ENCODE measurements around the gene KASH5.

The KASH5 gene

GRCh38 chr19:49382639-49383038 is 5.4 kb upstream of the KASH5 start:
- Histone ChIP-seq H3K27me3 (ENCODE audit: control insufficient read depth in 1 of 2, insufficient read depth in 2 of 2, low read length in 2 of 2) (peaks cover 0 to 2% of the 10 kb centered on the region in 2 donors), H3K36me3 (ENCODE audit: control insufficient read depth in 2 of 2, insufficient read depth in 2 of 2, low read length in 2 of 2) (no peaks in the 10 kb centered on the region), H3K9me3 (ENCODE audit: control insufficient read depth in 2 of 2, low read length in 2 of 2) (peaks cover 3 to 5% of the 10 kb centered on the region in 2 donors), H3K4me1 (ENCODE audit: control insufficient read depth, insufficient read depth, low read length) (no peaks in the 10 kb centered on the region), H3K4me3 (ENCODE audit: low read length in 2 of 2) (no peak overlapping the region), H3K9ac (ENCODE audit: low read length in 2 of 2) (no peak overlapping the region), H3K27ac (ENCODE audit: low read length) (no peak overlapping the region)

DNA sequence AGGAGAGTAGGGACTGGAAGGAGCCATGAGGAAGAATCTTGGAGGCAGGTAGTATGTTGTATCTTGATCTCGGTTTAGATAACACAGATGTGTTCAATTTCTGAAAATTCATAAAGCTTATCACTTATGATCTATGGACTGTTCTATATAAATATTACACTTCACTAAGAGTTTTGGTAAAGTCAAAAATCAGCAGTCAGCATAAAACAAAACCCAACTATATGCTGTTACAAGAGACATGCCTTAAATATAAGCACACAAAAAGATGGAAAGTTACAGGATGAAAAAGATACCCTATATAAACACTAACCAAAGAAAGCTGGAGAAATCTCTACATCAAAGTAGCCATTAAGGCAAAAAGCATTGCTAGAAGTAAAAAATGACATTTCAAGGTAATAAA is 4.5 kb upstream of the KASH5 start:
- Histone ChIP-seq H3K4me1 (ENCODE audit: control insufficient read depth, insufficient read depth, low read length) (no peaks in the 10 kb centered on the region), H3K9me3 (ENCODE audit: control insufficient read depth in 2 of 2, low read length in 2 of 2) (peaks cover 3 to 5% of the 10 kb centered on the region in 2 donors), H3K9ac (ENCODE audit: low read length in 2 of 2) (no peak overlapping the region), H3K27ac (ENCODE audit: low read length) (no peak overlapping the region), H3K4me3 (ENCODE audit: low read length in 2 of 2) (no peak overlapping the region), H3K36me3 (ENCODE audit: control insufficient read depth in 2 of 2, insufficient read depth in 2 of 2, low read length in 2 of 2) (no peaks in the 10 kb centered on the region), H3K27me3 (ENCODE audit: control insufficient read depth in 1 of 2, insufficient read depth in 2 of 2, low read length in 2 of 2) (peaks cover 0 to 2% of the 10 kb centered on the region in 2 donors)

- H3K36me3 ChIP-seq (ENCODE audit: control insufficient read depth in 2 of 2, insufficient read depth in 2 of 2, low read length in 2 of 2), result no peaks in the 10 kb centered on the region
- no peak overlapping the region for H3K27ac ChIP-seq (ENCODE audit: low read length)
- H3K27me3 ChIP-seq (ENCODE audit: control insufficient read depth in 1 of 2, insufficient read depth in 2 of 2, low read length in 2 of 2), result peaks cover 10 to 13% of the 10 kb centered on the region in 2 donors
- H3K4me1 ChIP-seq (ENCODE audit: control insufficient read depth, insufficient read depth, low read length), result no peaks in the 10 kb centered on the region
- H3K9me3 ChIP-seq (ENCODE audit: control insufficient read depth in 2 of 2, low read length in 2 of 2), result no peaks in the 10 kb centered on the region
- no peak overlapping the region for H3K9ac ChIP-seq (ENCODE audit: low read length in 2 of 2)
- H3K4me3 ChIP-seq (ENCODE audit: low read length in 2 of 2), result no peak overlapping the region
Observed at GRCh38 chr19:49389406-49389805, 1.4 kb downstream of the KASH5 start.

GRCh38 chr19:49390131-49390928 is 2.3 kb downstream of the KASH5 start:
- Histone ChIP-seq H3K27me3 (ENCODE audit: control insufficient read depth in 1 of 2, insufficient read depth in 2 of 2, low read length in 2 of 2) (peaks cover 16 to 17% of the 10 kb centered on the region in 2 donors), H3K9me3 (ENCODE audit: control insufficient read depth in 2 of 2, low read length in 2 of 2) (no peaks in the 10 kb centered on the region), H3K9ac (ENCODE audit: low read length in 2 of 2) (no peak overlapping the region), H3K4me3 (ENCODE audit: low read length in 2 of 2) (no peak overlapping the region), H3K36me3 (ENCODE audit: control insufficient read depth in 2 of 2, insufficient read depth in 2 of 2, low read length in 2 of 2) (no peaks in the 10 kb centered on the region), H3K27ac (ENCODE audit: low read length) (no peak overlapping the region), H3K4me1 (ENCODE audit: control insufficient read depth, insufficient read depth, low read length) (no peaks in the 10 kb centered on the region)

DNA sequence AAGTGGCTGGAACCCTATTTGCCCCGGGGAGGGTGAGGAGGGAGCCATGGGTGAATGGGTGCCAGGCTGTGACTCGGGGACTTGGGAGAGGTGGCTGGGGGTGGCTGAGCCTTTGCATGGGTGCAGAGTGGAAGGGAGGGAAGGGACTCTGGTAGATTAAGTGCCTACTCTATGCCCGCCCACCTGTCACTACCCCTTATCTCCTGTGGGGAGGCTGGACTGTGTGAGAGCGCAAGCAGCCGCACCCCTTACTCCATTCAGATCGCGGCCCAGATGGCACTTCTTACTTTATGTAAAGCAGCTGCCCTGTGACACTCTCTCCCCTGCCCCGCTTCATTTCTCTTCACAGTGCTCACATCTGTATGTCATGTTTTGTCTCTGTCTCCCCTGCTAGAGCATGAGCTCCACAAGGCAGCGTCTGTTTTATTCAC is 2.9 kb downstream of the KASH5 start:
- Histone ChIP-seq H3K9me3 (ENCODE audit: control insufficient read depth in 2 of 2, low read length in 2 of 2) (no peaks in the 10 kb centered on the region), H3K4me3 (ENCODE audit: low read length in 2 of 2) (no peak overlapping the region), H3K27ac (ENCODE audit: low read length) (no peak overlapping the region), H3K36me3 (ENCODE audit: control insufficient read depth in 2 of 2, insufficient read depth in 2 of 2, low read length in 2 of 2) (no peaks in the 10 kb centered on the region), H3K27me3 (ENCODE audit: control insufficient read depth in 1 of 2, insufficient read depth in 2 of 2, low read length in 2 of 2) (peaks cover 16 to 17% of the 10 kb centered on the region in 2 donors), H3K4me1 (ENCODE audit: control insufficient read depth, insufficient read depth, low read length) (no peaks in the 10 kb centered on the region), H3K9ac (ENCODE audit: low read length in 2 of 2) (no peak overlapping the region)

DNA sequence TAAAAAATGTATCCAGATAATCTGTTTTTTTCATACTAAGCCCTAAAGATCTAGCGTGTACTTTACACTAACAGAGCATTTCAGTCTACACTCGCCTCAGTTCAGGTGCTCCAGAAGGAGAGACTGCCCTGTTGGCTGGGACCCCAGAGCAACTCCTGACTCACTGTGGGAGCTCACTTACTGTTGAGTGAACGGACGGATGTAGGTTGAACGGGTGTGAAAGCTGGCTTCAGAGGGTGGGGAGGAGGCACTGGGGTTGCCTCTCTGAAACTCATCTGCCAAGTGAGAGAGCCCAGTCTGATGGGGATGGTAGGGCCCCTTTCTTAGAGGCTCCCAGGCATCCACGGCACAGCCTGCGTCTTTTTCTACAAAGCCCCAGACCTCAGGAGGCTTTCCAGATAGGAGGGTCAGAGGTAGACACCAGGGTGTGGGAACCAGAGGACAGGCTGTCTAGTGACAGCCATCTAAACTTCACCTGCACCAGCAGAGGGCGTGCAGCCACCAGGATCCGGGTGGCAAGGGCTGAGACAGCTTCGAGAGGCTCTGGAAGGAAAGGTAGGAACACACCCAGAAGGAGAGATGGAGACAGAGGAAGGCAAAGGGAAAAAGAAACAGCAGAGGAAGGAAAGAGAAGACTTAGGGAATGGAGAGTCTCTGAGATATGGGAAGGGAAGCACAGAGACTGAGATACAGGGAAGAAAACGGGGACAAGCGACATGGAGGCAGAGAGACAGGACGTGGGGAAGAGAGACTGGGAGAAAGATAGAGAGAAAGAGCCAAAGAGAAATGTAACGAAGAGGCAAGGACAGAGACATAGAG is 3.7 kb downstream of the KASH5 start:
- H3K36me3 ChIP-seq (ENCODE audit: control insufficient read depth in 2 of 2, insufficient read depth in 2 of 2, low read length in 2 of 2), result no peaks in the 10 kb centered on the region
- no peak overlapping the region for H3K9ac ChIP-seq (ENCODE audit: low read length in 2 of 2)
- H3K27me3 ChIP-seq (ENCODE audit: control insufficient read depth in 1 of 2, insufficient read depth in 2 of 2, low read length in 2 of 2), result peaks cover 16 to 21% of the 10 kb centered on the region in 2 donors
- no peak overlapping the region for H3K4me3 ChIP-seq (ENCODE audit: low read length in 2 of 2)
- H3K27ac ChIP-seq (ENCODE audit: low read length), result no peak overlapping the region
- H3K4me1 ChIP-seq (ENCODE audit: control insufficient read depth, insufficient read depth, low read length), result no peaks in the 10 kb centered on the region
- no peaks in the 10 kb centered on the region for H3K9me3 ChIP-seq (ENCODE audit: control insufficient read depth in 2 of 2, low read length in 2 of 2)

GRCh38 chr19:49393881-49394280 is 5.8 kb downstream of the KASH5 start:
- H3K9me3 ChIP-seq (ENCODE audit: control insufficient read depth in 2 of 2, low read length in 2 of 2), result no peaks in the 10 kb centered on the region

GRCh38 chr19:49395581-49396407 is 7.7 kb downstream of the KASH5 start:
- Histone ChIP-seq H3K4me3 (ENCODE audit: low read length in 2 of 2) (no peak overlapping the region), H3K36me3 (ENCODE audit: control insufficient read depth in 2 of 2, insufficient read depth in 2 of 2, low read length in 2 of 2) (no peaks in the 10 kb centered on the region), H3K9me3 (ENCODE audit: control insufficient read depth in 2 of 2, low read length in 2 of 2) (no peaks in the 10 kb centered on the region), H3K27ac (ENCODE audit: low read length) (no peak overlapping the region), H3K9ac (ENCODE audit: low read length in 2 of 2) (no peak overlapping the region), H3K27me3 (ENCODE audit: control insufficient read depth in 1 of 2, insufficient read depth in 2 of 2, low read length in 2 of 2) (peaks cover 14 to 22% of the 10 kb centered on the region in 2 donors), H3K4me1 (ENCODE audit: control insufficient read depth, insufficient read depth, low read length) (no peaks in the 10 kb centered on the region)

More at GRCh38 chr19:49393881-49394280, 5.8 kb downstream of the KASH5 start:
- no peaks in the 10 kb centered on the region for H3K36me3 ChIP-seq (ENCODE audit: control insufficient read depth in 2 of 2, insufficient read depth in 2 of 2, low read length in 2 of 2)
- H3K27ac ChIP-seq (ENCODE audit: low read length), result no peak overlapping the region
- H3K27me3 ChIP-seq (ENCODE audit: control insufficient read depth in 1 of 2, insufficient read depth in 2 of 2, low read length in 2 of 2), result peaks cover 16 to 24% of the 10 kb centered on the region in 2 donors
- H3K4me3 ChIP-seq (ENCODE audit: low read length in 2 of 2), result no peak overlapping the region
- H3K4me1 ChIP-seq (ENCODE audit: control insufficient read depth, insufficient read depth, low read length), result no peaks in the 10 kb centered on the region
- no peak overlapping the region for H3K9ac ChIP-seq (ENCODE audit: low read length in 2 of 2)

- Histone ChIP-seq H3K36me3 (ENCODE audit: control insufficient read depth in 2 of 2, insufficient read depth in 2 of 2, low read length in 2 of 2) (no peaks in the 10 kb centered on the region), H3K9ac (ENCODE audit: low read length in 2 of 2) (no peak overlapping the region), H3K4me1 (ENCODE audit: control insufficient read depth, insufficient read depth, low read length) (no peaks in the 10 kb centered on the region), H3K27ac (ENCODE audit: low read length) (no peak overlapping the region), H3K9me3 (ENCODE audit: control insufficient read depth in 2 of 2, low read length in 2 of 2) (no peaks in the 10 kb centered on the region), H3K27me3 (ENCODE audit: control insufficient read depth in 1 of 2, insufficient read depth in 2 of 2, low read length in 2 of 2) (peaks cover 14 to 17% of the 10 kb centered on the region in 2 donors), H3K4me3 (ENCODE audit: low read length in 2 of 2) (no peak overlapping the region)
Observed at GRCh38 chr19:49396738-49397505, 8.9 kb downstream of the KASH5 start.
